Endothelial cell of umbilical vein (primary cell): ENCODE data around the gene CEP128. TPM values are rescaled to one million over a fixed set of nuclear protein-coding genes. Genes with fewer than 3 reads are reported as not detected.

Experiments
- BruUV-seq: library from RNA; stranded (reverse); fragments of 400-500 nt; replicated peaks from 2 replicates; lab custom pipeline; 2021; lab: Mats Ljungman, UMichigan
- CTCF ChIA-PET: fragments of 300-600, 350-600 bp; sonication (Branson Sonifier 250); formaldehyde crosslinking; loops from one replicate; lab custom pipeline; 2021; ENCODE audit warnings: antibody characterized with exemption, inconsistent platforms; lab: Charles Lee
- POLR2A ChIA-PET: fragments of 300-600, 350-600 bp; sonication (Branson Sonifier 250); formaldehyde crosslinking; loops from one replicate; lab custom pipeline; 2021; ENCODE audit warnings: antibody characterized with exemption, inconsistent platforms; lab: Charles Lee
- DNase-seq: peaks from one replicate; pipeline ENCODE4 v3.0.0-alpha.2; 2011; ENCODE audit warnings: low read depth, low spot score
- FAIRE-seq: peaks from 2 replicates; lab custom pipeline; 2011; peaks lifted over from hg19 to GRCh38; lab: Jason Lieb, UNC
- H2AFZ ChIP-seq: 2 replicates; pipeline ENCODE4 v1.6.0; 2012; ENCODE audit warnings: low read depth, low read length, control low read depth, inconsistent platforms
- H3K27ac ChIP-seq: 2 replicates; pipeline ENCODE4 v1.5.1; 2011; ENCODE audit warnings: low read depth, mild to moderate bottlenecking, control low read depth, low read length, moderate library complexity; ENCODE audit not compliant: insufficient read depth
- H3K27me3 ChIP-seq, 2 experiments: 2 replicates each; pipeline versions ENCODE4 v1.6.0 to v1.6.1; 2011; ENCODE audit warnings: low read length in 2 of 2, mixed read lengths in 1 of 2; ENCODE audit not compliant: control insufficient read depth in 2 of 2, insufficient read depth in 2 of 2
- H3K36me3 ChIP-seq, 2 experiments: 2 replicates in 1 of 2; 3 replicates in 1 of 2; pipeline ENCODE4 v1.5.1; 2011; ENCODE audit warnings: low read length in 2 of 2, mild to moderate bottlenecking in 1 of 2, moderate library complexity in 1 of 2; ENCODE audit not compliant: control insufficient read depth in 2 of 2, insufficient read depth in 2 of 2; ENCODE audit errors: extremely low read depth in 1 of 2
- H3K4me1 ChIP-seq: 3 replicates; pipeline ENCODE4 v1.5.1; 2011; ENCODE audit warnings: mild to moderate bottlenecking, low read length; ENCODE audit not compliant: control insufficient read depth, insufficient read depth; ENCODE audit errors: extremely low read depth
- H3K4me2 ChIP-seq: 2 replicates; pipeline ENCODE4 v1.6.1; 2011; ENCODE audit warnings: low read length, control low read depth, mixed read lengths; ENCODE audit not compliant: insufficient read depth
- H3K4me3 ChIP-seq, 3 experiments: fragments of 200-600 bp in 1 of 3; sonication (generic), shearing (Covaris generic) in 1 of 3; replicated peaks in 1 of 3; 2 replicates each; pipeline ENCODE4 v1.5.1; 2011 to 2016; ENCODE audit warnings: control low read depth in 3 of 3, low read length in 3 of 3, mild to moderate bottlenecking in 2 of 3, inconsistent platforms in 1 of 3, low read depth in 1 of 3, moderate library complexity in 1 of 3; ENCODE audit not compliant: insufficient read depth in 1 of 3
- H3K79me2 ChIP-seq: 2 replicates; pipeline ENCODE4 v1.6.0; 2012; ENCODE audit warnings: low read length, inconsistent platforms; ENCODE audit not compliant: control insufficient read depth, insufficient read depth
- H3K9ac ChIP-seq: replicated peaks from 2 replicates; pipeline ENCODE3; 2011; ENCODE audit warnings: low read length, control low read depth; ENCODE audit not compliant: insufficient read depth; ENCODE audit errors: extremely low read depth
- H3K9me1 ChIP-seq: replicated peaks from 3 replicates; pipeline ENCODE4 v1.6.0; 2011; ENCODE audit warnings: mild to moderate bottlenecking, low read length; ENCODE audit not compliant: control insufficient read depth, insufficient read depth; ENCODE audit errors: extremely low read depth
- H3K9me3 ChIP-seq: replicated peaks from 2 replicates; pipeline ENCODE4 v1.5.1; 2012; ENCODE audit warnings: low read length, inconsistent platforms; ENCODE audit not compliant: control insufficient read depth, insufficient read depth
- H4K20me1 ChIP-seq: replicated peaks from 2 replicates; pipeline ENCODE3; 2011; ENCODE audit warnings: mild to moderate bottlenecking, low read length; ENCODE audit not compliant: control insufficient read depth, insufficient read depth; ENCODE audit errors: extremely low read depth
- CTCF ChIP-seq, 2 donors: IDR thresholded peaks; 1 replicate in 1 of 2; 2 replicates in 1 of 2; pipeline ENCODE4 v1.5.1; 2011; ENCODE audit warnings: low read length in 2 of 2, mild to moderate bottlenecking in 2 of 2, moderate library complexity in 2 of 2, control low read depth in 1 of 2, inconsistent platforms in 1 of 2, low read depth in 1 of 2; ENCODE audit not compliant: insufficient read depth in 1 of 2; ENCODE audit errors: extremely low read depth in 1 of 2
- EZH2 ChIP-seq: IDR thresholded peaks from 2 replicates; pipeline ENCODE4 v1.6.1; 2012; ENCODE audit warnings: borderline replicate concordance, low read depth, mild to moderate bottlenecking, moderate library complexity, low read length, inconsistent platforms; ENCODE audit not compliant: severe bottlenecking
- FOS ChIP-seq: IDR thresholded peaks from 2 replicates; pipeline ENCODE4 v1.6.1; 2011; ENCODE audit warnings: mild to moderate bottlenecking, low read length, moderate library complexity, borderline replicate concordance; ENCODE audit not compliant: insufficient read depth
- GATA2 ChIP-seq: IDR thresholded peaks from 2 replicates; pipeline ENCODE4 v1.7.0; 2011; ENCODE audit warnings: low read depth, mild to moderate bottlenecking, moderate library complexity, mixed read lengths, low read length; ENCODE audit not compliant: insufficient read length, insufficient read depth
- JUN ChIP-seq: IDR thresholded peaks from 2 replicates; pipeline ENCODE4 v1.6.1; 2011; ENCODE audit warnings: borderline replicate concordance, low read depth; ENCODE audit not compliant: insufficient read length, insufficient read depth
- MAX ChIP-seq: IDR thresholded peaks from 2 replicates; pipeline ENCODE4 v1.6.1; 2011; ENCODE audit not compliant: insufficient read depth, insufficient read length
- POLR2A ChIP-seq: IDR thresholded peaks from 2 replicates; pipeline ENCODE4 v1.6.1; 2012; ENCODE audit warnings: low read depth, mild to moderate bottlenecking, control low read depth, low read length
- POLR2AphosphoS5 ChIP-seq: IDR thresholded peaks from 2 replicates; pipeline ENCODE4 v1.6.1; 2012; ENCODE audit warnings: low read depth, mild to moderate bottlenecking, control low read depth, low read length, moderate library complexity; ENCODE audit not compliant: insufficient read depth
- dilution Hi-C: fragments of 300-500 bp; cut with MboI; formaldehyde crosslinking; loops from one replicate; pipeline ENCODE4 v1.15.0; 2019; ENCODE audit warnings: low sequenced_read_pairs; ENCODE audit not compliant: extremely low pct_ligation_motif_present
- intact Hi-C: fragments of 100-400 bp; cut with micrococcal nuclease; formaldehyde crosslinking; loops from one replicate; pipeline ENCODE4 v1.10.0; 2022
- polyA plus RNA-seq, 4 experiments: library from polyadenylated mRNA; depleted of rRNA in 3 of 4; stranded (reverse) in 3 of 4; unstranded in 1 of 4; fragments of >200 nt; gene quantifications; 2 replicates each; pipeline versions ENCODE4 v1.2.1 to v1.2.3, GENCODE V29; 2011 to 2012; ENCODE audit warnings: missing spikeins in 1 of 4
- total RNA-seq: library from RNA; stranded (reverse); gene quantifications from 2 replicates; pipeline ENCODE4 v1.2.3, GENCODE V29; 2021

Gene CEP128
- total and polyA plus RNA-seq, 2 donors (not counting 3 experiments of a cell fraction or from before 2014, with no cell fraction given): 0.91 to 23.7 TPM

GRCh38 chr14:80663541-80663940 lies 278.0 kb downstream of the CEP128 start:
- no peak overlapping the region for H3K4me3 ChIP-seq
- dilution Hi-C loops: no loop called here
- CTCF ChIA-PET: no interaction called here
- no peaks in the 10 kb centered on the region for H3K9me3 ChIP-seq
- POLR2A ChIA-PET: no interaction called here
- no TSS peak for BruUV-seq
- H3K27me3 ChIP-seq: no peaks in the 10 kb centered on the region
- TF ChIP-seq CTCF (IDR thresholded peaks at IDR 0.05; ENCODE audit: extremely low read depth in 1 of 2, insufficient read depth in 1 of 2, low read depth in 1 of 2, low read length in 2 of 2) (no peak), EZH2 (no peak), GATA2 (no peak), FOS (no peak), POLR2AphosphoS5 (no peak), JUN (no peak), POLR2A (no peak), MAX (no peak)
- DNase-seq: no peak
- H4K20me1 ChIP-seq: no peaks in the 10 kb centered on the region
- no peaks in the 10 kb centered on the region for H3K36me3 ChIP-seq
- intact Hi-C loops: no loop called here
- no peaks in the 10 kb centered on the region for H3K9me1 ChIP-seq
- H3K9ac ChIP-seq: no peak overlapping the region
- no peaks in the 10 kb centered on the region for H3K79me2 ChIP-seq
- H3K27ac ChIP-seq: no peak overlapping the region
- no peak for FAIRE-seq
- no peak overlapping the region for H3K4me2 ChIP-seq
- no peak overlapping the region for H2AFZ ChIP-seq
- peaks cover 15% of the 10 kb centered on the region for H3K4me1 ChIP-seq
